Measurements from ENCODE around the gene MECP2. TPM values are rescaled to one million over a fixed set of nuclear protein-coding genes. Genes with fewer than 3 reads are reported as not detected.

MECP2 gene
- polyA plus RNA-seq, 2 of the 4 experiments (the other 2 are of a cell fraction): 17.7 to 19.2 TPM

GRCh38 chrX:154010330-154011087 is 87.0 kb downstream of the MECP2 start:
- WGBS (ENCODE audit: missing lambda C conversion rate): 87% methylated on average over 18 of the region's 18 CpGs
- peak in 1 of 2 experiments; percentile 21 for DNase-seq (ENCODE audit: low read depth in 1 of 2, low spot score in 1 of 2)
- peak overlapping the region in 1 of 2 experiments; percentile 51; a peak in 2 of 6 replicates for H3K27ac ChIP-seq
- POLR2A ChIA-PET: no interaction called here
- no peak overlapping the region for H3K4me3 ChIP-seq
- H3K4me1 ChIP-seq: peaks cover 13% of the 10 kb centered on the region; the same call in 2 of the 3 replicates
- no peak for FAIRE-seq
- no peak for TF ChIP-seq FOXS1 (CRISPR knock-in tag; IDR thresholded peaks at IDR 0.05)
- TF ChIP-seq POLR2AphosphoS2 (conservative IDR thresholded peaks at IDR 0.05; ENCODE audit: low read length): 0 out of 2 replicates have a peak, but pooled peaks have one; percentile 49
- no peaks in the 10 kb centered on the region for H3K9me3 ChIP-seq
- CTCF ChIA-PET: interaction anchor here (0.7 to 1.3 kb wide), 3 partner anchors 8 to 362 kb away, joined by 3 to 6 read pairs (median 4); no protein-coding TSS in a partner anchor
- 0 out of 6 replicates have a peak, but pooled peaks of 1 of the 2 experiments have one; percentile 26 for ATAC-seq
- no peak overlapping the region for H3K4me2 ChIP-seq

GRCh38 chrX:154008521-154008920 is 89.0 kb downstream of the MECP2 start:
- ATAC-seq: no peak
- ChIA-PET POLR2A (no interaction called here), CTCF (interaction anchor here (0.8 to 1.5 kb wide), 2 partner anchors 29 to 38 kb away, joined by 3 read pairs; no protein-coding TSS in a partner anchor)
- no peak for FAIRE-seq
- no peak for DNase-seq (ENCODE audit: low read depth in 1 of 2, low spot score in 1 of 2)
- no peaks in the 10 kb centered on the region for H3K9me3 ChIP-seq
- H3K4me2 ChIP-seq: no peak overlapping the region
- WGBS (ENCODE audit: missing lambda C conversion rate): 69% methylated on average over 4 of the region's 4 CpGs
- H3K4me1 ChIP-seq: peaks cover 10% of the 10 kb centered on the region; the same call in 2 of the 3 replicates
- H3K27ac ChIP-seq: no peak overlapping the region
- H3K4me3 ChIP-seq: no peak overlapping the region
- TF ChIP-seq SREBF2 (IDR thresholded peaks at IDR 0.05) (no peak), USF2 (IDR thresholded peaks at IDR 0.05) (no peak)

GRCh38 chrX:154006947-154007346 is 90.6 kb downstream of the MECP2 start:
- no peak for TF ChIP-seq SREBF2 (IDR thresholded peaks at IDR 0.05)
- no peak for TF ChIP-seq MYC (IDR thresholded peaks at IDR 0.05; ENCODE audit: borderline replicate concordance, low read length)
- no peak for TF ChIP-seq KDM1A (IDR thresholded peaks at IDR 0.05; ENCODE audit: low read depth)
- no peak for TF ChIP-seq ELK1 (IDR thresholded peaks at IDR 0.05; ENCODE audit: low read depth, low read length)
- no peak for TF ChIP-seq USF2 (IDR thresholded peaks at IDR 0.05)
- Histone ChIP-seq H3K4me1 (peaks cover 10% of the 10 kb centered on the region), H3K4me2 (no peak overlapping the region), H3K27ac (no peak overlapping the region), H3K9me3 (no peaks in the 10 kb centered on the region), H3K4me3 (no peak overlapping the region)
- 97% methylated on average over 9 of the region's 20 CpGs for WGBS (ENCODE audit: missing lambda C conversion rate)
- ChIA-PET CTCF (interaction anchor here (0.8 to 1.5 kb wide), 3 partner anchors 17 to 43 kb away, joined by 3 read pairs; no protein-coding TSS in a partner anchor), POLR2A (interaction anchor here (1.2 kb wide), 1 partner anchor 39 kb away, joined by 3 read pairs; no protein-coding TSS in a partner anchor)
- no peak for FAIRE-seq
- ATAC-seq: 0 out of 6 replicates have a peak, but pooled peaks of 1 of the 2 experiments have one; percentile 10
- no peak for DNase-seq (ENCODE audit: low read depth in 1 of 2, low spot score in 1 of 2)

GRCh38 chrX:154004315-154004714 is 93.2 kb downstream of the MECP2 start:
- ATAC-seq (no peak), DNase-seq (ENCODE audit: low read depth in 1 of 2, low spot score in 1 of 2) (no peak), FAIRE-seq (no peak)
- ChIA-PET CTCF (interaction anchor here (1.2 to 3.3 kb wide), 3 partner anchors 9 to 12 kb away, joined by 3 to 22 read pairs (median 3); no protein-coding TSS in a partner anchor), POLR2A (interaction anchor here (1.4 kb wide), 1 partner anchor 8 kb away, joined by 3 read pairs; no protein-coding TSS in a partner anchor)
- WGBS (ENCODE audit: missing lambda C conversion rate): 90% methylated on average over 11 of the region's 11 CpGs
- no peaks in the 10 kb centered on the region for H3K9me3 ChIP-seq
- no peak overlapping the region for H3K27ac ChIP-seq
- no peak overlapping the region for H3K4me2 ChIP-seq
- H3K4me1 ChIP-seq: peaks cover 11% of the 10 kb centered on the region
- no peak for TF ChIP-seq FOXS1 (CRISPR knock-in tag; IDR thresholded peaks at IDR 0.05)
- TF ChIP-seq RARB (CRISPR knock-in tag; IDR thresholded peaks at IDR 0.05): no peak
- TF ChIP-seq TFCP2L1 (CRISPR knock-in tag; IDR thresholded peaks at IDR 0.05): no peak
- TF ChIP-seq CBX2 (IDR thresholded peaks at IDR 0.05; ENCODE audit: borderline replicate concordance, low read depth): no peak
- TF ChIP-seq MYC (IDR thresholded peaks at IDR 0.05; ENCODE audit: borderline replicate concordance, low read length): no peak
- no peak for TF ChIP-seq MAZ (IDR thresholded peaks at IDR 0.05; ENCODE audit: borderline replicate concordance, low read depth, low read length)
- TF ChIP-seq CTCF (IDR thresholded peaks at IDR 0.05): no peak
- TF ChIP-seq MAFK (IDR thresholded peaks at IDR 0.05; ENCODE audit: partially characterized antibody): no peak
- TF ChIP-seq POLR2A (IDR thresholded peaks at IDR 0.05; ENCODE audit: low read length): no peak
- H3K4me3 ChIP-seq: no peak overlapping the region
